K562 (cell line): ENCODE measurements around the gene SERTAD2. TPM values are rescaled to one million over a fixed set of nuclear protein-coding genes. Genes with fewer than 3 reads are reported as not detected.

ENCODE experiments used
- ATAC-seq: fragments of 200-7000 bp; cut with Tn5 transposase; 3 replicates; pipeline ENCODE4 v1.9.1; 2020; ENCODE audit warnings: moderate library complexity
- BruUV-seq: library from RNA; stranded (reverse); fragments of 400-500 nt; replicated peaks from 2 replicates; lab custom pipeline; 2021; lab: Mats Ljungman, UMichigan
- CTCF ChIA-PET: fragments of 300-600 bp; formaldehyde crosslinking; extraction: SDS; loops from one replicate; lab custom pipeline; 2021; ENCODE audit warnings: low intra/inter-chr PET ratio; lab: Yijun Ruan, JAX
- POLR2A ChIA-PET: fragments of 300-600, 350-650 bp; sonication (Branson Sonifier 250); formaldehyde crosslinking; extraction: SDS; loops from one replicate; lab custom pipeline; 2021; ENCODE audit warnings: antibody characterized with exemption, inconsistent platforms; lab: Yijun Ruan, JAX
- DNase-seq, 4 experiments: peaks; one replicate each; pipeline versions ENCODE4 v3.0.0 to v3.0.0-alpha.2; 2011 to 2018; ENCODE audit warnings: low spot score in 3 of 4, mixed read lengths in 3 of 4; ENCODE audit errors: extremely low read depth in 1 of 4
- FAIRE-seq: peaks from 2 replicates; lab custom pipeline; 2011; peaks lifted over from hg19 to GRCh38; lab: Jason Lieb, UNC
- H2AFZ ChIP-seq: 2 replicates; pipeline ENCODE4 v1.6.0; 2011; ENCODE audit warnings: low read depth, low read length, control low read depth, inconsistent platforms
- H3K27ac ChIP-seq: fragments of 200-600 bp; 3 replicates; pipeline ENCODE4 v1.8.0; 2011; ENCODE audit warnings: low read depth, mild to moderate bottlenecking, control low read depth, inconsistent platforms, low read length, moderate library complexity, mixed read lengths; ENCODE audit errors: extremely low read depth
- H3K27me3 ChIP-seq, 2 experiments: fragments of 300-600 bp in 1 of 2; 2 replicates in 1 of 2; 3 replicates in 1 of 2; pipeline versions ENCODE4 v1.6.0 to v1.8.0; 2011; ENCODE audit warnings: inconsistent platforms in 2 of 2, low read length in 2 of 2, mild to moderate bottlenecking in 1 of 2, mixed read lengths in 1 of 2, moderate library complexity in 1 of 2; ENCODE audit not compliant: control insufficient read depth in 2 of 2, insufficient read depth in 2 of 2
- H3K36me3 ChIP-seq: fragments of 300-600 bp; 3 replicates; pipeline ENCODE4 v1.8.0; 2011; ENCODE audit warnings: mild to moderate bottlenecking, low read length, inconsistent platforms; ENCODE audit not compliant: control insufficient read depth, insufficient read depth
- H3K4me1 ChIP-seq, 2 experiments: fragments of 200-600 bp in 1 of 2; replicated peaks in 1 of 2; 2 replicates in 1 of 2; 3 replicates in 1 of 2; pipeline versions ENCODE4 v1.5.1 to v1.8.0; 2011; ENCODE audit warnings: inconsistent platforms in 2 of 2, low read length in 2 of 2, mild to moderate bottlenecking in 1 of 2, mixed read lengths in 1 of 2, moderate library complexity in 1 of 2; ENCODE audit not compliant: control insufficient read depth in 2 of 2, insufficient read depth in 2 of 2
- H3K4me2 ChIP-seq: 2 replicates; pipeline ENCODE4 v1.6.1; 2011; ENCODE audit warnings: low read length, control low read depth, inconsistent platforms, mixed read lengths; ENCODE audit not compliant: insufficient read depth
- H3K4me3 ChIP-seq: fragments of 200-600 bp; sonication (generic), shearing (Covaris generic); 2 replicates; pipeline ENCODE4 v1.5.1; 2016; ENCODE audit warnings: control low read depth, inconsistent platforms
- H3K79me2 ChIP-seq: fragments of 200-600 bp; 3 replicates; pipeline ENCODE4 v1.8.0; 2011; ENCODE audit warnings: low read length, inconsistent platforms; ENCODE audit not compliant: control insufficient read depth, insufficient read depth
- H3K9ac ChIP-seq, 2 experiments: 2 replicates each; pipeline versions ENCODE4 v1.6.0 to v1.6.1; 2011; ENCODE audit warnings: low read depth in 2 of 2, low read length in 2 of 2, control low read depth in 1 of 2, inconsistent platforms in 1 of 2, mild to moderate bottlenecking in 1 of 2, mixed read lengths in 1 of 2; ENCODE audit not compliant: insufficient read depth in 1 of 2
- H3K9me1 ChIP-seq: one replicate; pipeline ENCODE4 v1.6.0; 2011; ENCODE audit warnings: inconsistent platforms, mild to moderate bottlenecking, low read length, moderate library complexity; ENCODE audit not compliant: control insufficient read depth, insufficient read depth
- H3K9me3 ChIP-seq: replicated peaks from 2 replicates; pipeline ENCODE4 v1.5.1; 2011; ENCODE audit warnings: low read depth, low read length, inconsistent platforms; ENCODE audit not compliant: control insufficient read depth, insufficient read depth
- H4K20me1 ChIP-seq: replicated peaks from 2 replicates; pipeline ENCODE4 v1.6.1; 2011; ENCODE audit warnings: low read length, inconsistent platforms, mixed read lengths; ENCODE audit not compliant: control insufficient read depth, insufficient read depth
- ARID2 ChIP-seq: fragments of 450-650 bp; IDR thresholded peaks from 2 replicates; pipeline ENCODE4 v1.6.1; 2017; ENCODE audit warnings: antibody characterized with exemption, mild to moderate bottlenecking
- BHLHE40 ChIP-seq: IDR thresholded peaks from 2 replicates; pipeline ENCODE4 v1.6.1; 2011; ENCODE audit warnings: low read length, improper control_type of control experiment
- ESRRA ChIP-seq: fragments of 450-650 bp; IDR thresholded peaks from 2 replicates; pipeline ENCODE4 v1.6.1; 2014; ENCODE audit warnings: low read depth, mild to moderate bottlenecking, moderate library complexity, borderline replicate concordance
- HDAC3 ChIP-seq: fragments of 450-650 bp; IDR thresholded peaks from 2 replicates; pipeline ENCODE4 v1.6.1; 2018; ENCODE audit warnings: borderline replicate concordance, mild to moderate bottlenecking, moderate library complexity; ENCODE audit not compliant: partially characterized antibody
- KLF10 ChIP-seq: fragments of 250-450 bp; sonication (Bioruptor Pico); IDR thresholded peaks from 2 replicates; pipeline ENCODE4 v1.6.1; 2021; ENCODE audit warnings: matching md5 sums
- MBD2 ChIP-seq: sonication (generic); IDR thresholded peaks from 2 replicates; pipeline ENCODE4 v1.6.1; 2016; ENCODE audit warnings: low read depth, borderline replicate concordance
- MYC ChIP-seq, 2 experiments: fragments of 250-450 bp in 1 of 2; sonication (Bioruptor Pico) in 1 of 2; IDR thresholded peaks; 2 replicates each; pipeline versions ENCODE4 v1.5.1 to v1.6.1; 2012 to 2021; ENCODE audit warnings: low read depth in 2 of 2, borderline replicate concordance in 1 of 2, improper control_type of control experiment in 1 of 2, low read length in 1 of 2, mild to moderate bottlenecking in 1 of 2, moderate library complexity in 1 of 2
- NELFE ChIP-seq: IDR thresholded peaks from 2 replicates; pipeline ENCODE4 v1.6.1; 2011; ENCODE audit warnings: mild to moderate bottlenecking; ENCODE audit not compliant: insufficient read depth, insufficient read length
- NFYB ChIP-seq: IDR thresholded peaks from 2 replicates; pipeline ENCODE4 v1.6.1; 2011; ENCODE audit warnings: mild to moderate bottlenecking, moderate library complexity; ENCODE audit not compliant: insufficient read length; ENCODE audit errors: extremely low read depth
- PHB ChIP-seq: fragments of 250-450 bp; sonication (Bioruptor Pico); IDR thresholded peaks from 2 replicates; pipeline ENCODE4 v1.5.0; 2021
- RBM25 ChIP-seq: fragments of 200-400 bp; formaldehyde crosslinking; IDR thresholded peaks from 2 replicates; pipeline ENCODE4 v1.6.1; 2018; ENCODE audit warnings: low read length, low read depth, moderate library complexity; ENCODE audit not compliant: severe bottlenecking
- RUNX1 ChIP-seq: sonication (generic); IDR thresholded peaks from 2 replicates; pipeline ENCODE4 v1.6.1; 2016; ENCODE audit warnings: antibody characterized with exemption, low read depth
- SRSF7 ChIP-seq: fragments of 200-400 bp; formaldehyde crosslinking; optimal IDR thresholded peaks from 2 replicates; pipeline ENCODE3; 2017; ENCODE audit warnings: mild to moderate bottlenecking, low read depth, low read length
- TAF7 ChIP-seq: fragments of 450-650 bp; IDR thresholded peaks from 2 replicates; pipeline ENCODE4 v1.6.1; 2016; ENCODE audit warnings: missing genetic modification characterization, missing compliant biosample characterization
- ZNF3 ChIP-seq: fragments of 250-450 bp; sonication (Bioruptor Pico); IDR thresholded peaks from 2 replicates; pipeline ENCODE4 v1.5.0; 2021; ENCODE audit warnings: mild to moderate bottlenecking, moderate library complexity
- ZNF316 ChIP-seq: fragments of 450-650 bp; IDR thresholded peaks from 2 replicates; pipeline ENCODE4 v1.6.1; 2016
- ZNF644 ChIP-seq: fragments of 200-800 bp; sonication (Bioruptor generic); IDR thresholded peaks from 2 replicates; pipeline ENCODE4 v1.6.1; 2016; ENCODE audit warnings: low read depth, missing genetic modification characterization, missing compliant biosample characterization
- ZNF79 ChIP-seq: fragments of 250-450 bp; sonication (Bioruptor Pico); IDR thresholded peaks from 2 replicates; pipeline ENCODE4 v1.4.0; 2020; ENCODE audit warnings: low read depth, mild to moderate bottlenecking, moderate library complexity
- WGBS: fragments of 100-300 bp; shearing (Covaris generic); methylation state at CpG from one replicate; pipeline ENCODE4 v1.1.6; 2016; ENCODE audit warnings: low coverage, mixed read lengths; ENCODE audit not compliant: insufficient coverage; ENCODE audit errors: missing lambda C conversion rate; 5-methylcytosine and 5-hydroxymethylcytosine counted together
- in situ Hi-C: fragments of 300-500 bp; cut with MboI; formaldehyde crosslinking; loops from 4 replicates; pipeline ENCODE4 v1.15.0; 2018; ENCODE audit warnings: inconsistent platforms, mixed read lengths
- intact Hi-C: fragments of 100-400 bp; cut with micrococcal nuclease; formaldehyde crosslinking; loops from 2 replicates; pipeline ENCODE4 v1.14.2; 2022
- polyA plus RNA-seq, 8 experiments: library from polyadenylated mRNA; depleted of rRNA in 4 of 8; stranded (reverse) in 5 of 8; unstranded in 3 of 8; fragments of >200 nt; fragmentation: Nextera tagmentation in 2 of 8; fragmentation: Illumina TruSeq in 1 of 8; extraction: Ambion mirVana in 2 of 8; extraction: Trizol in 1 of 8; gene quantifications; 2 replicates each; pipeline versions ENCODE4 v1.2.1 to v1.2.3, GENCODE V29; 2011 to 2014; ENCODE audit warnings: inconsistent platforms in 1 of 8, missing spikeins in 1 of 8
- total RNA-seq, 7 experiments: library from RNA; depleted of rRNA in 6 of 7; stranded (reverse); fragments of >200 nt in 6 of 7; fragmentation: Illumina TruSeq in 2 of 7; extraction: Trizol in 2 of 7; gene quantifications; 2 replicates each; pipeline versions ENCODE4 v1.2.1 to v1.2.3, GENCODE V29; 2011 to 2021; ENCODE audit warnings: low replicate concordance in 1 of 7
- TF ChIP-seq, protein P1 (sequence below): fragments of 450-650 bp; IDR thresholded peaks from one replicate; pipeline ENCODE4 v1.6.1; 2018; ENCODE audit warnings: mild to moderate bottlenecking, moderate library complexity; ENCODE audit not compliant: partially characterized antibody
- TF ChIP-seq, protein P2 (sequence below): sonication (generic); formaldehyde crosslinking; IDR thresholded peaks from 2 replicates; pipeline ENCODE4 v1.8.0; 2022; ENCODE audit warnings: mild to moderate bottlenecking, missing genetic modification reagents

SERTAD2 gene
- total and polyA plus RNA-seq, 9 of the 15 experiments (the other 6 are each of a cell fraction or from before 2014, with no cell fraction given): 3.0 to 12.5 (median 6.1) TPM

DNA sequence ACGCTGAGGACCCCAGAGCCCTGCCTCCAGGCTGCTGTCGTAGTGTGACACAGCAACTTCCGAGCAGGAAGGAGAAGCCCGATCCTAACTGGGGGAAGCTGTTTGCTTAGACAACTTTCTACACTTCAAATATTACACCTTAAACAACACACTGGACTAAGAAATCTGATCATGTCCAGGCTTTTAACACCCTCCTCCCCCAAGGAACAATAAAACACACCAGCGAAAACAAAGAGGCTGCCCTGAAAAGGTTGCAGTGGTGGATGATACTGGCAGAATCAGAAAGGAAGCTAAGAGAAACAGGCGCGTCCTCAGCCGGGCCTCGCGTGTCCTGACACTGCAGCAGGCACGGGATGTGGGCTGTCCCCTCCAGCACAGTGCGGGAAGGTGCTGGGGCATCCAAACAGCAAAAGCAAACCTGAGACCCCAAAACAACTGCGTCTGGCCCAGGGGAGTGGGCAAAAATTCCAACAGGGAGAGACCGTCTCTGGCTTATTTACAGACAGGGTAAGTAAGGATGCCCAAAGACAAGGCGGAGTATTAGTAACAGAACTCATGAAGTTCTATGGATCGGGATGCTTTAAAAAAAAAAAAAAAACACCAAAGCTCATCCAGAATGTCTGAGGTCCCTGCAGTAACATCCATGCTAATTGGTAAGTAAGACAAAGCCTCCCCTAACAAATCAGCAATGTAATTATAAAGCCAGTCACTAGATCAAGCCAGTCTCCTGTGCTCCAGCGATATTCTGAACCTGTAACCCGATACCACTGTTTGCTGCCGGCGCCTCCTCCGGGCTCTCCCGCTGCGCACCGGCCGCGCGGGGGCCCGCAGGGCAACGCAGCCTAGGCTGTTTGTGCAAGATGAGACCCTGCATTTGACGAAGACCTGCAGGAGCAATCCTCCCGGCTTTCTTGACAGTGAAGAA lies 9.0 kb downstream of the SERTAD2 start:
- Histone ChIP-seq H3K4me2 (peak overlapping the region; percentile 85), H3K36me3 (peaks cover 5% of the 10 kb centered on the region; the same call in 1 of the 3 replicates), H2AFZ (peak overlapping the region; percentile 53), H3K4me3 (peak overlapping the region; percentile 38), H3K9me1 (no peaks in the 10 kb centered on the region), H3K27ac (peak overlapping the region; percentile 96), H3K79me2 (peaks cover 100% of the 10 kb centered on the region), H3K4me1 (peaks cover 36 to 64% of the 10 kb centered on the region in 2 experiments), H3K27me3 (no peaks in the 10 kb centered on the region), H4K20me1 (peaks cover 24% of the 10 kb centered on the region), H3K9me3 (no peaks in the 10 kb centered on the region), H3K9ac (peak overlapping the region; percentile 86 to 94)
- DNase-seq: peak; percentile 75 to 95 (median 84)
- BruUV-seq: TSS peak; percentile 90
- FAIRE-seq: peak; percentile 84
- intact Hi-C loops (no loop called here), in situ Hi-C loops (loop anchor here (5.0 kb wide), 1 partner anchor 218 kb away; no protein-coding TSS in a partner anchor)
- POLR2A ChIA-PET: interaction anchor here (0.6 to 4.4 kb wide), 20 partner anchors 9 to 804 kb away, joined by 3 to 23 read pairs (median 4); partner anchors contain the start of gene SERTAD2
- ATAC-seq: peak; percentile 83
- CTCF ChIA-PET: interaction anchor here (0.7 to 1.1 kb wide), 2 partner anchors 37 to 218 kb away, joined by 3 read pairs; no protein-coding TSS in a partner anchor
- WGBS: under 1% methylated on average over 31 of the region's 31 CpGs
- TF ChIP-seq RUNX1 (no peak), SRSF7 (no peak), RBM25 (no peak), ARID2 (no peak), TAF7 (tag) (peak; percentile 57), ZNF79 (CRISPR knock-in tag) (no peak), NELFE (no peak), ZNF316 (peak; percentile 95), ESRRA (no peak), BHLHE40 (peak; percentile 84), ZNF3 (CRISPR knock-in tag) (no peak), KLF10 (CRISPR knock-in tag) (no peak), HDAC3 (peak; percentile 47), NFYB (peak; percentile 60), PHB (CRISPR knock-in tag) (no peak), MYC (IDR thresholded peaks at IDR 0.05; ENCODE audit: low read depth, low read length) (no peak), MYC (CRISPR knock-in tag; IDR thresholded peaks at IDR 0.05; ENCODE audit: borderline replicate concordance, low read depth) (no peak), ZNF644 (no peak), MBD2 (no peak)
- TF ChIP-seq, protein P1, sequence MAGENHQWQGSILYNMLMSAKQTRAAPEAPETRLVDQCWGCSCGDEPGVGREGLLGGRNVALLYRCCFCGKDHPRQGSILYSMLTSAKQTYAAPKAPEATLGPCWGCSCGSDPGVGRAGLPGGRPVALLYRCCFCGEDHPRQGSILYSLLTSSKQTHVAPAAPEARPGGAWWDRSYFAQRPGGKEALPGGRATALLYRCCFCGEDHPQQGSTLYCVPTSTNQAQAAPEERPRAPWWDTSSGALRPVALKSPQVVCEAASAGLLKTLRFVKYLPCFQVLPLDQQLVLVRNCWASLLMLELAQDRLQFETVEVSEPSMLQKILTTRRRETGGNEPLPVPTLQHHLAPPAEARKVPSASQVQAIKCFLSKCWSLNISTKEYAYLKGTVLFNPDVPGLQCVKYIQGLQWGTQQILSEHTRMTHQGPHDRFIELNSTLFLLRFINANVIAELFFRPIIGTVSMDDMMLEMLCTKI: no peak
- TF ChIP-seq, protein P2, sequence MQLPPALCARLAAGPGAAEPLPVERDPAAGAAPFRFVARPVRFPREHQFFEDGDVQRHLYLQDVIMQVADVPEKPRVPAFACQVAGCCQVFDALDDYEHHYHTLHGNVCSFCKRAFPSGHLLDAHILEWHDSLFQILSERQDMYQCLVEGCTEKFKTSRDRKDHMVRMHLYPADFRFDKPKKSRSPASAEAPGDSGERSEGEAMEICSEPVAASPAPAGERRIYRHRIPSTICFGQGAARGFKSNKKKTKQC (CRISPR knock-in tag): no peak
